Aorta (tissue), 5 donors: Measurements from ENCODE around the gene TBC1D7. TPM values are rescaled to one million over a fixed set of nuclear protein-coding genes. Genes with fewer than 3 reads are reported as not detected.
A peak's percentile ranks its signal among the peaks of the same experiment; 100 is the strongest.

Experiments used
- ATAC-seq: fragments of 200-7000 bp; cut with Tn5 transposase; one replicate; pipeline ENCODE4 v1.9.1; 2022; ENCODE audit warnings: moderate library complexity; ENCODE audit not compliant: low FRiP score
- DNase-seq, 2 donors: peaks; one replicate each; pipeline ENCODE4 v3.0.0-alpha.2; 2020
- H3K27ac ChIP-seq, 2 donors: one replicate each; pipeline ENCODE4 v1.5.1; 2013; ENCODE audit warnings: low read length in 2 of 2, mild to moderate bottlenecking in 2 of 2, moderate library complexity in 2 of 2, control low read depth in 1 of 2, inconsistent platforms in 1 of 2, low read depth in 1 of 2
- H3K27me3 ChIP-seq, 2 donors: one replicate each; pipeline ENCODE4 v1.6.1; 2013; ENCODE audit warnings: control low read depth in 1 of 2, low read length in 1 of 2, mild to moderate bottlenecking in 1 of 2, moderate library complexity in 1 of 2; ENCODE audit not compliant: insufficient read depth in 2 of 2, control insufficient read depth in 1 of 2
- H3K36me3 ChIP-seq, 2 donors: one replicate each; pipeline ENCODE4 v1.6.1; 2013; ENCODE audit warnings: control low read depth in 1 of 2, low read length in 1 of 2, mild to moderate bottlenecking in 1 of 2; ENCODE audit not compliant: insufficient read depth in 2 of 2, control insufficient read depth in 1 of 2
- H3K4me1 ChIP-seq, 2 donors: one replicate each; pipeline ENCODE4 v1.6.1; 2013; ENCODE audit warnings: low read length in 2 of 2, control low read depth in 1 of 2, mild to moderate bottlenecking in 1 of 2, moderate library complexity in 1 of 2; ENCODE audit not compliant: insufficient read depth in 2 of 2, control insufficient read depth in 1 of 2
- H3K4me3 ChIP-seq, 2 donors: one replicate each; pipeline ENCODE4 v1.5.1; 2013; ENCODE audit warnings: low read length in 2 of 2, control low read depth in 1 of 2, mild to moderate bottlenecking in 1 of 2
- H3K9me3 ChIP-seq: one replicate; pipeline ENCODE4 v1.6.1; 2013; ENCODE audit warnings: mild to moderate bottlenecking, low read length; ENCODE audit not compliant: control insufficient read depth
- WGBS, 2 donors: extraction: QIAGEN DNeasy Blood & Tissue Kit; methylation state at CpG; one replicate each; pipeline ENCODE4 v1.1.7; 2013; 5-methylcytosine and 5-hydroxymethylcytosine counted together
- intact Hi-C, 2 donors: fragments of 100-400 bp; cut with DNase I; formaldehyde crosslinking; loops; one replicate each; pipeline versions ENCODE4 v1.14.2 to v1.15.0; 2022
- polyA plus RNA-seq, 2 donors: library from polyadenylated mRNA; stranded (reverse); fragments of 200-250 nt; gene quantifications; one replicate each; pipeline ENCODE4 v1.2.3, GENCODE V29; 2013
- total RNA-seq, 2 donors: library from RNA; stranded (reverse); fragmentation: NEBNext Ultra II Directional; extraction: Animal tissue kit (Norgen Biotek cat#: 25700); gene quantifications; one replicate each; pipeline ENCODE4 v1.2.1, GENCODE V29; 2021
- donor health status: healthy with polysubstance abuse.
- donor health status: Bipolar disorder and iron deficiency.
- donor health status: DM: no; HTN: no; CAD: no.
- donor health status: DM: no; HTN: no; CAD: no.
- donor health status: DM: yes; HTN: yes; CAD: no.

TBC1D7 gene
- total and polyA plus RNA-seq, 4 donors = 6.0 to 11.6 (median 9.3) TPM

DNA sequence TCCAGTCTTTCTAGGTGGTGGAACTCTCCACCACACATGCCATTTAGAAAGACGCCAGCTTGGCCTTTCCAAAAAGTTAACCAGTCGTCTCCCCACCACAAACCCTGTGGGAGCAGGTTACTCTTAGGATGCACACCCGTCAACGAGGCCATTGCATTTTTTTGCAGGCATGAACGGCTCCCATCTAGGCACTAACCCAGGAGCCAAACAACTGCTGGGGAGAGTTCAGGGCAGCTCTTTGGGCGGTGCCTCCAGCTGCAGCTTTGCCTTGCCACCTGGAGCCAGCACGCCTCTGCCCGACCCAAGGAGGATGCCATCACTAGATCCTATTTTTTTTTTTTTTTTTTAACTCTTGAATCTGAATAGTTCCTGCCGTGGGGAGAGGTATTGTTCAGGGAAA, 39.9 kb downstream of the TBC1D7 start:
- intact Hi-C loops = no loop called here
- Histone ChIP-seq H3K4me3 (no peak overlapping the region), H3K36me3 (peaks cover 3 to 11% of the 10 kb centered on the region in 2 donors), H3K27ac (peak overlapping the region in 1 of 2 donors; percentile 5), H3K9me3 (no peaks in the 10 kb centered on the region), H3K27me3 (no peaks in the 10 kb centered on the region), H3K4me1 (peaks cover 0 to 2% of the 10 kb centered on the region in 2 donors)
- DNase-seq (no peak), ATAC-seq (no peak)
- WGBS, 2 donors = 82% methylated on average over 9 of the region's 9 CpGs

- intact Hi-C loops = no loop called here
- WGBS, 2 donors = 96 to 97% methylated on average over 7 of the region's 7 CpGs
- no peak for DNase-seq
- H3K9me3 ChIP-seq = no peaks in the 10 kb centered on the region
- ATAC-seq = no peak
- no peak overlapping the region for H3K27ac ChIP-seq
- H3K4me1 ChIP-seq = peaks cover 0 to 2% of the 10 kb centered on the region in 2 donors
- H3K27me3 ChIP-seq = no peaks in the 10 kb centered on the region
- peaks cover 3 to 11% of the 10 kb centered on the region in 2 donors for H3K36me3 ChIP-seq
- H3K4me3 ChIP-seq = no peak overlapping the region
These were observed 41.2 kb downstream of the TBC1D7 start for GRCh38 chr6:13287104-13287503.

GRCh38 chr6:13286181-13286580, 42.2 kb downstream of the TBC1D7 start:
- DNase-seq (no peak), ATAC-seq (no peak)
- Histone ChIP-seq H3K27ac (no peak overlapping the region), H3K4me3 (no peak overlapping the region), H3K36me3 (peaks cover 3 to 11% of the 10 kb centered on the region in 2 donors), H3K4me1 (peaks cover 0 to 2% of the 10 kb centered on the region in 2 donors), H3K27me3 (no peaks in the 10 kb centered on the region), H3K9me3 (no peaks in the 10 kb centered on the region)
- intact Hi-C loops = no loop called here
- 85 to 95% methylated on average over 4 of the region's 4 CpGs for WGBS, 2 donors

GRCh38 chr6:13285705-13286104, 42.6 kb downstream of the TBC1D7 start:
- Histone ChIP-seq H3K36me3 (peaks cover 3 to 11% of the 10 kb centered on the region in 2 donors), H3K9me3 (no peaks in the 10 kb centered on the region), H3K27ac (no peak overlapping the region), H3K4me3 (no peak overlapping the region), H3K4me1 (peaks cover 0 to 2% of the 10 kb centered on the region in 2 donors), H3K27me3 (no peaks in the 10 kb centered on the region)
- no peak for ATAC-seq
- no peak for DNase-seq
- intact Hi-C loops = no loop called here
- 79 to 84% methylated on average over 2 of the region's 2 CpGs for WGBS, 2 donors

- Histone ChIP-seq H3K4me1 (peaks cover 0 to 2% of the 10 kb centered on the region in 2 donors), H3K4me3 (no peak overlapping the region), H3K9me3 (no peaks in the 10 kb centered on the region), H3K27ac (no peak overlapping the region), H3K27me3 (no peaks in the 10 kb centered on the region), H3K36me3 (peaks cover 3 to 11% of the 10 kb centered on the region in 2 donors)
- 82 to 85% methylated on average over 6 of the region's 6 CpGs for WGBS, 2 donors
- intact Hi-C loops = no loop called here
- no peak for DNase-seq
- ATAC-seq = no peak
These were observed 43.7 kb downstream of the TBC1D7 start for GRCh38 chr6:13284646-13285045.

DNA sequence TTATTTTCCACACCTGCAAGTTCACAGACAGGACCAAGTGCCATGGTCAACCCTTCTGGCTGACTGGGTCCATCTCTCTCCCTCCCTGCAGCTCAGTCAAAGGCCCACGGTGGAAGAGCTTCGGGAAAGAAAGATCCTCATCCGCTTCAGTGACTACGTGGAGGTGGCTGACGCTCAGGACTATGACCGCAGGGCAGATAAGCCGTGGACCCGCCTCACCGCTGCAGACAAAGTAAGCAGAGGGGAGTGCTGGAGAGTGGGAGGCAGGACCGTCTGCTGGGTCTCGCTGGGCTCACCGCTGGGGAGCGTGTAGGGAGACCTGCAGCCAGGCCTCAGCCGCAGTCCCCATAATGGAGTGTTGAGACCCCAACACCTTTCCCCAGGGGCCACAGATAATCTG, 45.0 kb downstream of the TBC1D7 start:
- DNase-seq (no peak), ATAC-seq (no peak)
- no peaks in the 10 kb centered on the region for H3K27me3 ChIP-seq
- no peak overlapping the region for H3K4me3 ChIP-seq
- intact Hi-C loops = no loop called here
- no peaks in the 10 kb centered on the region for H3K9me3 ChIP-seq
- no peak overlapping the region for H3K27ac ChIP-seq
- peaks cover 3 to 11% of the 10 kb centered on the region in 2 donors for H3K36me3 ChIP-seq
- H3K4me1 ChIP-seq = no peaks in the 10 kb centered on the region
- WGBS, 2 donors = 93% methylated on average over 14 of the region's 14 CpGs

DNA sequence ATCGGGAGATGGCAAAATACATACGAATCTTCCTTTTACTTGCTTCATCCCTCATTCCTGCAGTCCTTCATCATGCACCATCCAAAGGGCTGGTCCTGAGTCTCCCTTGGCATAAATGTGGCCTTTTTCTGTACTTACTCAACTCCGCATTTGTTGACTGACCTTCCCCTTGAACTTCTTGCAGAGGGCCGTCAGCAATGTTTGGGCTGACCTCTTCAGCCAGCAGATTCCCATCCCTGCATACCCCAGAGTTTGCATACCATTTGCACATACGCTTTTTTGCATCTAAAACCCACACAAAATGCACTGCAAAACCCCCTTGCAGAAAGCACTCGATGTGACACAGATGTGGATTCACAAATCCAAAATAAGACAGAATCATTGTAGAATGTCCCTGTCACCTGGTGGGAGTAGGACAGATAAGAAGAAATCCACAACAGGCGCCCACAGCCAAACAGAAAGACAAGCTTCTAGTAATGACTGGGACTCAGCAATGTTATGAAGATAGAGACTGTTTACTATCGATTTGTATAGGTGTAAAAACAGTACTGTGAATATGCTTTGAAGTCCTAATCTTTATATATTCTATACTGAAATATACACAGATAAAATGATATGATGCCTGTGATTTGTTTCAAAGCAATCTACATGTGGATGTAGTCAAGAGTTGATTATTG, 45.8 kb downstream of the TBC1D7 start:
- Histone ChIP-seq H3K27me3 (no peaks in the 10 kb centered on the region), H3K4me1 (no peaks in the 10 kb centered on the region), H3K9me3 (no peaks in the 10 kb centered on the region), H3K36me3 (peaks cover 5 to 11% of the 10 kb centered on the region in 2 donors), H3K27ac (no peak overlapping the region), H3K4me3 (no peak overlapping the region)
- DNase-seq = no peak
- WGBS, 2 donors = 80 to 85% methylated on average over 8 of the region's 8 CpGs
- ATAC-seq = no peak
- intact Hi-C loops = no loop called here

- Histone ChIP-seq H3K9me3 (no peaks in the 10 kb centered on the region), H3K36me3 (peaks cover 7 to 10% of the 10 kb centered on the region in 2 donors), H3K27me3 (no peaks in the 10 kb centered on the region), H3K27ac (no peak overlapping the region), H3K4me3 (no peak overlapping the region), H3K4me1 (no peaks in the 10 kb centered on the region)
- WGBS, 2 donors = 29 to 39% methylated on average over 9 of the region's 9 CpGs
- no peak for ATAC-seq
- DNase-seq = no peak
- intact Hi-C loops = no loop called here
These were observed 46.7 kb downstream of the TBC1D7 start for GRCh38 chr6:13281686-13282085.

- no peak for ATAC-seq
- DNase-seq = no peak
- WGBS, 2 donors = 70 to 84% methylated on average over 4 of the region's 4 CpGs
- H3K4me3 ChIP-seq = no peak overlapping the region
- H3K4me1 ChIP-seq = no peaks in the 10 kb centered on the region
- no peaks in the 10 kb centered on the region for H3K9me3 ChIP-seq
- no peak overlapping the region for H3K27ac ChIP-seq
- intact Hi-C loops = no loop called here
- H3K36me3 ChIP-seq = peaks cover 5 to 7% of the 10 kb centered on the region in 2 donors
- no peaks in the 10 kb centered on the region for H3K27me3 ChIP-seq
These were observed 48.1 kb downstream of the TBC1D7 start for GRCh38 chr6:13280254-13280653.
